Endothelial cell of umbilical vein (primary cell): ENCODE data around the gene NDUFB6. TPM values are rescaled to one million over a fixed set of nuclear protein-coding genes. Genes with fewer than 3 reads are reported as not detected.

Experiments used
- BruUV-seq: library from RNA; stranded (reverse); fragments of 400-500 nt; replicated peaks from 2 replicates; lab custom pipeline; 2021; lab: Mats Ljungman, UMichigan
- CTCF ChIA-PET: fragments of 300-600, 350-600 bp; sonication (Branson Sonifier 250); formaldehyde crosslinking; loops from one replicate; lab custom pipeline; 2021; ENCODE audit warnings: antibody characterized with exemption, inconsistent platforms; lab: Charles Lee
- POLR2A ChIA-PET: fragments of 300-600, 350-600 bp; sonication (Branson Sonifier 250); formaldehyde crosslinking; loops from one replicate; lab custom pipeline; 2021; ENCODE audit warnings: antibody characterized with exemption, inconsistent platforms; lab: Charles Lee
- DNase-seq: peaks from one replicate; pipeline ENCODE4 v3.0.0-alpha.2; 2011; ENCODE audit warnings: low read depth, low spot score
- FAIRE-seq: peaks from 2 replicates; lab custom pipeline; 2011; peaks lifted over from hg19 to GRCh38; lab: Jason Lieb, UNC
- H2AFZ ChIP-seq: 2 replicates; pipeline ENCODE4 v1.6.0; 2012; ENCODE audit warnings: low read depth, low read length, control low read depth, inconsistent platforms
- H3K27ac ChIP-seq: 2 replicates; pipeline ENCODE4 v1.5.1; 2011; ENCODE audit warnings: low read depth, mild to moderate bottlenecking, control low read depth, low read length, moderate library complexity; ENCODE audit not compliant: insufficient read depth
- H3K27me3 ChIP-seq, 2 experiments: 2 replicates each; pipeline versions ENCODE4 v1.6.0 to v1.6.1; 2011; ENCODE audit warnings: low read length in 2 of 2, mixed read lengths in 1 of 2; ENCODE audit not compliant: control insufficient read depth in 2 of 2, insufficient read depth in 2 of 2
- H3K36me3 ChIP-seq, 2 experiments: 2 replicates in 1 of 2; 3 replicates in 1 of 2; pipeline ENCODE4 v1.5.1; 2011; ENCODE audit warnings: low read length in 2 of 2, mild to moderate bottlenecking in 1 of 2, moderate library complexity in 1 of 2; ENCODE audit not compliant: control insufficient read depth in 2 of 2, insufficient read depth in 2 of 2; ENCODE audit errors: extremely low read depth in 1 of 2
- H3K4me1 ChIP-seq: 3 replicates; pipeline ENCODE4 v1.5.1; 2011; ENCODE audit warnings: mild to moderate bottlenecking, low read length; ENCODE audit not compliant: control insufficient read depth, insufficient read depth; ENCODE audit errors: extremely low read depth
- H3K4me2 ChIP-seq: 2 replicates; pipeline ENCODE4 v1.6.1; 2011; ENCODE audit warnings: low read length, control low read depth, mixed read lengths; ENCODE audit not compliant: insufficient read depth
- H3K4me3 ChIP-seq, 3 experiments: fragments of 200-600 bp in 1 of 3; sonication (generic), shearing (Covaris generic) in 1 of 3; replicated peaks in 1 of 3; 2 replicates each; pipeline ENCODE4 v1.5.1; 2011 to 2016; ENCODE audit warnings: control low read depth in 3 of 3, low read length in 3 of 3, mild to moderate bottlenecking in 2 of 3, inconsistent platforms in 1 of 3, low read depth in 1 of 3, moderate library complexity in 1 of 3; ENCODE audit not compliant: insufficient read depth in 1 of 3
- H3K79me2 ChIP-seq: 2 replicates; pipeline ENCODE4 v1.6.0; 2012; ENCODE audit warnings: low read length, inconsistent platforms; ENCODE audit not compliant: control insufficient read depth, insufficient read depth
- H3K9ac ChIP-seq: replicated peaks from 2 replicates; pipeline ENCODE3; 2011; ENCODE audit warnings: low read length, control low read depth; ENCODE audit not compliant: insufficient read depth; ENCODE audit errors: extremely low read depth
- H3K9me1 ChIP-seq: replicated peaks from 3 replicates; pipeline ENCODE4 v1.6.0; 2011; ENCODE audit warnings: mild to moderate bottlenecking, low read length; ENCODE audit not compliant: control insufficient read depth, insufficient read depth; ENCODE audit errors: extremely low read depth
- H3K9me3 ChIP-seq: replicated peaks from 2 replicates; pipeline ENCODE4 v1.5.1; 2012; ENCODE audit warnings: low read length, inconsistent platforms; ENCODE audit not compliant: control insufficient read depth, insufficient read depth
- H4K20me1 ChIP-seq: replicated peaks from 2 replicates; pipeline ENCODE3; 2011; ENCODE audit warnings: mild to moderate bottlenecking, low read length; ENCODE audit not compliant: control insufficient read depth, insufficient read depth; ENCODE audit errors: extremely low read depth
- EZH2 ChIP-seq: IDR thresholded peaks from 2 replicates; pipeline ENCODE4 v1.6.1; 2012; ENCODE audit warnings: borderline replicate concordance, low read depth, mild to moderate bottlenecking, moderate library complexity, low read length, inconsistent platforms; ENCODE audit not compliant: severe bottlenecking
- FOS ChIP-seq: IDR thresholded peaks from 2 replicates; pipeline ENCODE4 v1.6.1; 2011; ENCODE audit warnings: mild to moderate bottlenecking, low read length, moderate library complexity, borderline replicate concordance; ENCODE audit not compliant: insufficient read depth
- GATA2 ChIP-seq: IDR thresholded peaks from 2 replicates; pipeline ENCODE4 v1.7.0; 2011; ENCODE audit warnings: low read depth, mild to moderate bottlenecking, moderate library complexity, mixed read lengths, low read length; ENCODE audit not compliant: insufficient read length, insufficient read depth
- JUN ChIP-seq: IDR thresholded peaks from 2 replicates; pipeline ENCODE4 v1.6.1; 2011; ENCODE audit warnings: borderline replicate concordance, low read depth; ENCODE audit not compliant: insufficient read length, insufficient read depth
- MYC ChIP-seq: IDR thresholded peaks from one replicate; pipeline ENCODE4 v1.6.1; 2011; ENCODE audit warnings: mild to moderate bottlenecking, low read depth, low read length
- POLR2A ChIP-seq: IDR thresholded peaks from 2 replicates; pipeline ENCODE4 v1.6.1; 2012; ENCODE audit warnings: low read depth, mild to moderate bottlenecking, control low read depth, low read length
- POLR2AphosphoS5 ChIP-seq: IDR thresholded peaks from 2 replicates; pipeline ENCODE4 v1.6.1; 2012; ENCODE audit warnings: low read depth, mild to moderate bottlenecking, control low read depth, low read length, moderate library complexity; ENCODE audit not compliant: insufficient read depth
- dilution Hi-C: fragments of 300-500 bp; cut with MboI; formaldehyde crosslinking; loops from one replicate; pipeline ENCODE4 v1.15.0; 2019; ENCODE audit warnings: low sequenced_read_pairs; ENCODE audit not compliant: extremely low pct_ligation_motif_present
- intact Hi-C: fragments of 100-400 bp; cut with micrococcal nuclease; formaldehyde crosslinking; loops from one replicate; pipeline ENCODE4 v1.10.0; 2022
- polyA plus RNA-seq, 4 experiments: library from polyadenylated mRNA; depleted of rRNA in 3 of 4; stranded (reverse) in 3 of 4; unstranded in 1 of 4; fragments of >200 nt; gene quantifications; 2 replicates each; pipeline versions ENCODE4 v1.2.1 to v1.2.3, GENCODE V29; 2011 to 2012; ENCODE audit warnings: missing spikeins in 1 of 4
- total RNA-seq: library from RNA; stranded (reverse); gene quantifications from 2 replicates; pipeline ENCODE4 v1.2.3, GENCODE V29; 2021
- TF ChIP-seq, protein P1 (sequence below): IDR thresholded peaks from 2 replicates; pipeline ENCODE4 v1.6.1; 2011; ENCODE audit not compliant: insufficient read depth, insufficient read length
- TF ChIP-seq, protein P2 (sequence below), 2 donors: IDR thresholded peaks; 1 replicate in 1 of 2; 2 replicates in 1 of 2; pipeline ENCODE4 v1.5.1; 2011; ENCODE audit warnings: low read length in 2 of 2, mild to moderate bottlenecking in 2 of 2, moderate library complexity in 2 of 2, control low read depth in 1 of 2, inconsistent platforms in 1 of 2, low read depth in 1 of 2; ENCODE audit not compliant: insufficient read depth in 1 of 2; ENCODE audit errors: extremely low read depth in 1 of 2

The NDUFB6 gene
- total and polyA plus RNA-seq, 2 donors (not counting 3 experiments of a cell fraction or from before 2014, with no cell fraction given): 53.5 to 59.2 TPM

DNA sequence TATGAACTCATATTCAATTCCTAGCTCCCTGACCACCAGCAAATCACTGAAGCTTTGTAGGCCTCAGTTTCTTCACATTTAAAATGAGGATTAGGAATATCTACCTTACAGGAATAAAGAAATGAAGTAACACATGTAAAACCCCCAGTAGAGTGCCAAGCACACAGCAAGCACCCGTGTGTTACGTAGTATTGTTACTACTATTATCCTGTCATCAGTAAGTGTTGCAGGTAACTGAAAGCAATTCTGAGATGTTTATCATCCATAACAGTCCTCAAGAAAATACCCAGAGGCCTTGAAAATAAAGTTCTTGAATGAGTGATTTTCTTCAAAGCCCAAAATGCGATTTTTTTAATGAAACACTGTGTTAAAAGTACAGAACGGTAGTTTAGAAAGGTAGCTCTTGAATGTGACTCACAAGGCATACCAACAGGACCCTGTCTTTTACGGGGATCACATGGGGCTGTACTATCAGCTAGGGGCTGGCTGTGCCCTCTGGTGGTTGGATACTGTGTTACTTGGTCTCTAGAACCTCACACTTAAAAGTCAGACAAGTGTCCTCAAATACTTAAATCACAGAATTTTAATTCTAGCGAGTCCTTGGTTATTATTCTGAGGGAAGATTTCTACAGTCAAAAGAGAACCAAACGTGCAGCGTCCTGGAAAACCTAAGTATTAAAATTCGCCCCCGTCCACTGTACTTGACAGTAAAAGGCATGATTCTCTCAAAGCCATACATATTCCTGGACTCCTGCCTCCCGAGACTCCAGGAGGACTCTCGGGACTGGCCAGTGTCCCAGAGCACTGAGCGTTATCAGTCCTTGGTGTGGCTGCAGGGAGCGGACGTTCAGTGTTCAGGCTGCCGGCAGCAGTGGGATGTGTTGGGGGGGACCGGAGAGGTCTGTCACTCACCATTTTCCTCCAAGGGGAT lies 725 bp downstream of the NDUFB6 start:
- Histone ChIP-seq H2AFZ (peak overlapping the region; percentile 82), H3K4me3 (peak overlapping the region; percentile 78 to 89 (median 88)), H3K79me2 (peaks cover 30% of the 10 kb centered on the region), H3K36me3 (no peaks in the 10 kb centered on the region), H3K4me1 (peaks cover 18% of the 10 kb centered on the region), H4K20me1 (no peaks in the 10 kb centered on the region), H3K9me3 (no peaks in the 10 kb centered on the region), H3K9ac (peak overlapping the region; percentile 76), H3K4me2 (peak overlapping the region; percentile 86), H3K27me3 (peaks cover 0 to 4% of the 10 kb centered on the region in 2 experiments), H3K27ac (peak overlapping the region; percentile 19), H3K9me1 (no peaks in the 10 kb centered on the region)
- POLR2A ChIA-PET: no interaction called here
- peak; percentile 87 for FAIRE-seq
- TSS peak; percentile 66 for BruUV-seq
- TF ChIP-seq GATA2: no peak
- TF ChIP-seq MYC: no peak
- no peak for TF ChIP-seq JUN
- TF ChIP-seq, protein P1, sequence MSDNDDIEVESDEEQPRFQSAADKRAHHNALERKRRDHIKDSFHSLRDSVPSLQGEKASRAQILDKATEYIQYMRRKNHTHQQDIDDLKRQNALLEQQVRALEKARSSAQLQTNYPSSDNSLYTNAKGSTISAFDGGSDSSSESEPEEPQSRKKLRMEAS: peak; percentile 9
- no peak for TF ChIP-seq FOS
- no peak for TF ChIP-seq POLR2A
- no peak for TF ChIP-seq EZH2
- no peak for TF ChIP-seq POLR2AphosphoS5
- TF ChIP-seq, protein P2, sequence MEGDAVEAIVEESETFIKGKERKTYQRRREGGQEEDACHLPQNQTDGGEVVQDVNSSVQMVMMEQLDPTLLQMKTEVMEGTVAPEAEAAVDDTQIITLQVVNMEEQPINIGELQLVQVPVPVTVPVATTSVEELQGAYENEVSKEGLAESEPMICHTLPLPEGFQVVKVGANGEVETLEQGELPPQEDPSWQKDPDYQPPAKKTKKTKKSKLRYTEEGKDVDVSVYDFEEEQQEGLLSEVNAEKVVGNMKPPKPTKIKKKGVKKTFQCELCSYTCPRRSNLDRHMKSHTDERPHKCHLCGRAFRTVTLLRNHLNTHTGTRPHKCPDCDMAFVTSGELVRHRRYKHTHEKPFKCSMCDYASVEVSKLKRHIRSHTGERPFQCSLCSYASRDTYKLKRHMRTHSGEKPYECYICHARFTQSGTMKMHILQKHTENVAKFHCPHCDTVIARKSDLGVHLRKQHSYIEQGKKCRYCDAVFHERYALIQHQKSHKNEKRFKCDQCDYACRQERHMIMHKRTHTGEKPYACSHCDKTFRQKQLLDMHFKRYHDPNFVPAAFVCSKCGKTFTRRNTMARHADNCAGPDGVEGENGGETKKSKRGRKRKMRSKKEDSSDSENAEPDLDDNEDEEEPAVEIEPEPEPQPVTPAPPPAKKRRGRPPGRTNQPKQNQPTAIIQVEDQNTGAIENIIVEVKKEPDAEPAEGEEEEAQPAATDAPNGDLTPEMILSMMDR (IDR thresholded peaks at IDR 0.05; ENCODE audit: extremely low read depth in 1 of 2, insufficient read depth in 1 of 2, low read depth in 1 of 2, low read length in 2 of 2): peak; percentile 74 to 80
- CTCF ChIA-PET: interaction anchor here (0.6 to 20.3 kb wide), 25 partner anchors 9 to 398 kb away, joined by 3 to 1384 read pairs (median 4); partner anchors contain the start of genes ACO1, RIGI, SMIM27 and TOPORS
- DNase-seq: peak; percentile 88
- intact Hi-C loops: loop anchor here (1.0 kb wide), 4 partner anchors 20 to 193 kb away; partner anchors contain the start of genes RIGI, SMIM27 and TOPORS
- dilution Hi-C loops: loop anchor here (25.0 kb wide), 1 partner anchor 185 kb away; the partner anchor contains the start of gene ACO1
